Activated CD4-positive, CD25-positive, alpha-beta regulatory T cell treated with anti-CD3 and anti-CD28 coated beads, Interleukin-2, amount 50 U/mL, for 16 hours (primary cell): Measurements from ENCODE around the gene RSPRY1.
"Not testable (repeated sequence)": the region's sequence is repeated elsewhere in the genome, so short reads cannot be mapped to it uniquely, and the experiment has no call there.

Experiments used
- DNase-seq: peaks from one replicate; pipeline ENCODE4 v3.0.0-alpha.2; 2020; ENCODE audit warnings: low read depth, low spot score

The RSPRY1 gene

GRCh38 chr16:57255686-57256415, 69.7 kb downstream of the RSPRY1 start:
- no peak for DNase-seq

GRCh38 chr16:57256601-57257395, 70.7 kb downstream of the RSPRY1 start:
- no peak for DNase-seq

GRCh38 chr16:57257455-57258070, 71.4 kb downstream of the RSPRY1 start:
- no peak for DNase-seq

GRCh38 chr16:57258226-57258909, 72.2 kb downstream of the RSPRY1 start:
- DNase-seq: no peak

- no peak for DNase-seq
These were observed 72.9 kb downstream of the RSPRY1 start for GRCh38 chr16:57258910-57259475.

GRCh38 chr16:57260294-57260929, 74.3 kb downstream of the RSPRY1 start:
- DNase-seq: no peak

GRCh38 chr16:57261806-57262205, 75.7 kb downstream of the RSPRY1 start:
- no peak for DNase-seq

- no peak for DNase-seq
These were observed 76.9 kb downstream of the RSPRY1 start for GRCh38 chr16:57262841-57263540.

GRCh38 chr16:57263541-57264351, 77.6 kb downstream of the RSPRY1 start:
- DNase-seq: no peak

- DNase-seq: no peak
These were observed 78.3 kb downstream of the RSPRY1 start for GRCh38 chr16:57264381-57264780.

- DNase-seq: no peak
These were observed 78.8 kb downstream of the RSPRY1 start for GRCh38 chr16:57264950-57265371.

GRCh38 chr16:57265850-57266530, 79.9 kb downstream of the RSPRY1 start:
- DNase-seq: no peak

- no peak for DNase-seq
These were observed 80.6 kb downstream of the RSPRY1 start for GRCh38 chr16:57266531-57267260.

- DNase-seq: not testable (repeated sequence)
These were observed 81.2 kb downstream of the RSPRY1 start for GRCh38 chr16:57267343-57267742.

- DNase-seq: no peak
These were observed 83.0 kb downstream of the RSPRY1 start for GRCh38 chr16:57268804-57269800.

GRCh38 chr16:57270221-57271062, 84.3 kb downstream of the RSPRY1 start:
- no peak for DNase-seq
